K562 (cell line): ENCODE results near the gene CACTIN. TPM values are rescaled to one million over a fixed set of nuclear protein-coding genes. Genes with fewer than 3 reads are reported as not detected.

Experiments used
- EHMT2 ChIP-seq: fragments of 450-650 bp; IDR thresholded peaks from 2 replicates; pipeline ENCODE4 v1.6.1; 2018; ENCODE audit warnings: antibody characterized with exemption
- EP300 ChIP-seq: IDR thresholded peaks from 2 replicates; pipeline ENCODE4 v1.6.1; 2012; ENCODE audit warnings: low read length, improper control_type of control experiment
- GATAD2A ChIP-seq: fragments of 450-650 bp; IDR thresholded peaks from 2 replicates; pipeline ENCODE4 v1.6.1; 2017
- JUNB ChIP-seq: fragments of 450-650 bp; formaldehyde crosslinking; conservative IDR thresholded peaks from 2 replicates; pipeline ENCODE4 v1.4.0; 2020; ENCODE audit warnings: mild to moderate bottlenecking
- KAT7 ChIP-seq: sonication (generic); formaldehyde crosslinking; IDR thresholded peaks from 2 replicates; pipeline ENCODE4 v1.8.0; 2022; ENCODE audit warnings: missing genetic modification reagents, mild to moderate bottlenecking, borderline replicate concordance
- NBN ChIP-seq: fragments of 450-650 bp; IDR thresholded peaks from 2 replicates; pipeline ENCODE4 v1.6.1; 2016; ENCODE audit warnings: low read depth, mild to moderate bottlenecking
- POU5F1 ChIP-seq: fragments of 150-350 bp; IDR thresholded peaks from 2 replicates; pipeline ENCODE4 v1.6.1; 2014; ENCODE audit warnings: borderline replicate concordance, low read length, low read depth, mild to moderate bottlenecking; ENCODE audit not compliant: partially characterized antibody
- SAFB2 ChIP-seq: fragments of 200-400 bp; formaldehyde crosslinking; IDR thresholded peaks from 2 replicates; pipeline ENCODE4 v1.6.1; 2018; ENCODE audit warnings: borderline replicate concordance, low read length, low read depth, moderate library complexity; ENCODE audit not compliant: severe bottlenecking
- SMARCA5 ChIP-seq: fragments of 450-650 bp; IDR thresholded peaks from 2 replicates; pipeline ENCODE4 v1.6.1; 2016
- SP2 ChIP-seq: IDR thresholded peaks from 2 replicates; pipeline ENCODE4 v1.6.1; 2011; ENCODE audit warnings: mild to moderate bottlenecking, low read depth, low read length, moderate library complexity; ENCODE audit not compliant: poor library complexity, severe bottlenecking; ENCODE audit errors: extremely low read depth
- TRIM24 ChIP-seq, 2 experiments: fragments of 450-650 bp; IDR thresholded peaks; 2 replicates each; pipeline ENCODE4 v1.6.1; 2016
- ZNF175 ChIP-seq: fragments of 200-800 bp; sonication (Bioruptor generic); IDR thresholded peaks from 2 replicates; pipeline ENCODE4 v1.6.1; 2016; ENCODE audit warnings: low read depth, mild to moderate bottlenecking, missing genetic modification characterization, missing compliant biosample characterization
- ZNF324 ChIP-seq: fragments of 250-450 bp; sonication (Bioruptor Pico); IDR thresholded peaks from 2 replicates; pipeline ENCODE4 v1.4.0; 2020; ENCODE audit warnings: mild to moderate bottlenecking
- ZSCAN29 ChIP-seq: fragments of 450-650 bp; IDR thresholded peaks from 2 replicates; pipeline ENCODE4 v1.6.1; 2017
- ZZZ3 ChIP-seq: fragments of 450-650 bp; IDR thresholded peaks from 2 replicates; pipeline ENCODE4 v1.6.1; 2016; ENCODE audit warnings: antibody characterized with exemption, mild to moderate bottlenecking, moderate library complexity
- polyA plus RNA-seq, 8 experiments: library from polyadenylated mRNA; depleted of rRNA in 4 of 8; stranded (reverse) in 5 of 8; unstranded in 3 of 8; fragments of >200 nt; fragmentation: Nextera tagmentation in 2 of 8; fragmentation: Illumina TruSeq in 1 of 8; extraction: Ambion mirVana in 2 of 8; extraction: Trizol in 1 of 8; gene quantifications; 2 replicates each; pipeline versions ENCODE4 v1.2.1 to v1.2.3, GENCODE V29; 2011 to 2014; ENCODE audit warnings: inconsistent platforms in 1 of 8, missing spikeins in 1 of 8
- total RNA-seq, 7 experiments: library from RNA; depleted of rRNA in 6 of 7; stranded (reverse); fragments of >200 nt in 6 of 7; fragmentation: Illumina TruSeq in 2 of 7; extraction: Trizol in 2 of 7; gene quantifications; 2 replicates each; pipeline versions ENCODE4 v1.2.1 to v1.2.3, GENCODE V29; 2011 to 2021; ENCODE audit warnings: low replicate concordance in 1 of 7
- TF ChIP-seq, protein P1 (sequence below): fragments of 200-600 bp; sonication (generic); IDR thresholded peaks from one replicate; pipeline ENCODE4 v1.6.1; 2012; ENCODE audit warnings: mild to moderate bottlenecking, low read depth, low read length, inconsistent platforms
- TF ChIP-seq, protein P2 (sequence below): fragments of 250-450 bp; sonication (Bioruptor Pico); IDR thresholded peaks from 2 replicates; pipeline ENCODE4 v1.5.1; 2021; ENCODE audit warnings: mild to moderate bottlenecking

The CACTIN gene
- total and polyA plus RNA-seq, 9 of the 15 experiments (the other 6 are each of a cell fraction or from before 2014, with no cell fraction given): 0.15 to 49.2 (median 15.0) TPM

DNA sequence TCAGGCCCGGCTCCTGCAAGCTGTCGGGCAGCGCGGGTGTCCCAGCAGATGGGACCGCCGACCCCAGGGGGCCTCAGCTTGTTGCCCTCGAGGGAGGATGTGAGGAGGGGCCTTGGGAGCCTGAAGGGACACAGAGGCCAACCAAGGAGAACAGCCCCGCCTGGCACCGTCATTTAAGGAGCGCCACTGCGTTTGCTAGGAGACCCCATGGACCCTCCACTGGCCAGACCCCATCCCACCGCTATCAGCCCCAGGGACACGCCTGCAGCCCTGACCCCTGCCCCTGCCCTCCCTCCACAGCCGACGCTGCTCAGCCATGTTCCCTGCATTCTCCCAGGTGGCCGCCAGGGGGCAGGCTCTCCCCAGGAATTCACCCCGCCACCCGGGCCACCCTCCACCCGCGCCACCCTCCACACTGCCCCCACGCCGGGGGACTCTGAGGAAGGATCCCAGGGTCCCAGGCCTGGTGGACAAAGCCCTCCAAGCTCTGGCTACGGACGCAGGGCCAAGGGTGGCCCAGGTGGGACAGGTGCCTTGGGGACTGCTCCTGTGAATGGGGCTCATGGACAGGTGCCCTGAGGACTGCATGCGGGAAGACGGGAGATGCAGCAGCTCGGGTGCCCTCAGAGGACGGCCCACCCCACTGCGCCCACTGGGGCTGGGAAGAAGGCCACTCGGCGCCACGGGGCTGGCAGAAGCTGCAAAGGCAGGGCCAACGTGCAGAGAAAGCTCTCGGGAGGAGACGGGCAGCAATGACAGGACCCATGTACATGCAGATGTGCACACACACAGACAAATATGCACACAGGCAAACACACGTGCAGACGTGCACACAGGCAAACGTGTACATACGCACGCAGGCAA lies 39.3 kb upstream of the CACTIN start (continued):
- no peak for TF ChIP-seq KAT7
- TF ChIP-seq SMARCA5: no peak; the same call in 1 of the 2 replicates
- TF ChIP-seq POU5F1: no peak
- no peak for TF ChIP-seq ZZZ3
- TF ChIP-seq ZSCAN29: no peak
- TF ChIP-seq TRIM24 (IDR thresholded peaks at IDR 0.05): no peak
- TF ChIP-seq, protein P1, sequence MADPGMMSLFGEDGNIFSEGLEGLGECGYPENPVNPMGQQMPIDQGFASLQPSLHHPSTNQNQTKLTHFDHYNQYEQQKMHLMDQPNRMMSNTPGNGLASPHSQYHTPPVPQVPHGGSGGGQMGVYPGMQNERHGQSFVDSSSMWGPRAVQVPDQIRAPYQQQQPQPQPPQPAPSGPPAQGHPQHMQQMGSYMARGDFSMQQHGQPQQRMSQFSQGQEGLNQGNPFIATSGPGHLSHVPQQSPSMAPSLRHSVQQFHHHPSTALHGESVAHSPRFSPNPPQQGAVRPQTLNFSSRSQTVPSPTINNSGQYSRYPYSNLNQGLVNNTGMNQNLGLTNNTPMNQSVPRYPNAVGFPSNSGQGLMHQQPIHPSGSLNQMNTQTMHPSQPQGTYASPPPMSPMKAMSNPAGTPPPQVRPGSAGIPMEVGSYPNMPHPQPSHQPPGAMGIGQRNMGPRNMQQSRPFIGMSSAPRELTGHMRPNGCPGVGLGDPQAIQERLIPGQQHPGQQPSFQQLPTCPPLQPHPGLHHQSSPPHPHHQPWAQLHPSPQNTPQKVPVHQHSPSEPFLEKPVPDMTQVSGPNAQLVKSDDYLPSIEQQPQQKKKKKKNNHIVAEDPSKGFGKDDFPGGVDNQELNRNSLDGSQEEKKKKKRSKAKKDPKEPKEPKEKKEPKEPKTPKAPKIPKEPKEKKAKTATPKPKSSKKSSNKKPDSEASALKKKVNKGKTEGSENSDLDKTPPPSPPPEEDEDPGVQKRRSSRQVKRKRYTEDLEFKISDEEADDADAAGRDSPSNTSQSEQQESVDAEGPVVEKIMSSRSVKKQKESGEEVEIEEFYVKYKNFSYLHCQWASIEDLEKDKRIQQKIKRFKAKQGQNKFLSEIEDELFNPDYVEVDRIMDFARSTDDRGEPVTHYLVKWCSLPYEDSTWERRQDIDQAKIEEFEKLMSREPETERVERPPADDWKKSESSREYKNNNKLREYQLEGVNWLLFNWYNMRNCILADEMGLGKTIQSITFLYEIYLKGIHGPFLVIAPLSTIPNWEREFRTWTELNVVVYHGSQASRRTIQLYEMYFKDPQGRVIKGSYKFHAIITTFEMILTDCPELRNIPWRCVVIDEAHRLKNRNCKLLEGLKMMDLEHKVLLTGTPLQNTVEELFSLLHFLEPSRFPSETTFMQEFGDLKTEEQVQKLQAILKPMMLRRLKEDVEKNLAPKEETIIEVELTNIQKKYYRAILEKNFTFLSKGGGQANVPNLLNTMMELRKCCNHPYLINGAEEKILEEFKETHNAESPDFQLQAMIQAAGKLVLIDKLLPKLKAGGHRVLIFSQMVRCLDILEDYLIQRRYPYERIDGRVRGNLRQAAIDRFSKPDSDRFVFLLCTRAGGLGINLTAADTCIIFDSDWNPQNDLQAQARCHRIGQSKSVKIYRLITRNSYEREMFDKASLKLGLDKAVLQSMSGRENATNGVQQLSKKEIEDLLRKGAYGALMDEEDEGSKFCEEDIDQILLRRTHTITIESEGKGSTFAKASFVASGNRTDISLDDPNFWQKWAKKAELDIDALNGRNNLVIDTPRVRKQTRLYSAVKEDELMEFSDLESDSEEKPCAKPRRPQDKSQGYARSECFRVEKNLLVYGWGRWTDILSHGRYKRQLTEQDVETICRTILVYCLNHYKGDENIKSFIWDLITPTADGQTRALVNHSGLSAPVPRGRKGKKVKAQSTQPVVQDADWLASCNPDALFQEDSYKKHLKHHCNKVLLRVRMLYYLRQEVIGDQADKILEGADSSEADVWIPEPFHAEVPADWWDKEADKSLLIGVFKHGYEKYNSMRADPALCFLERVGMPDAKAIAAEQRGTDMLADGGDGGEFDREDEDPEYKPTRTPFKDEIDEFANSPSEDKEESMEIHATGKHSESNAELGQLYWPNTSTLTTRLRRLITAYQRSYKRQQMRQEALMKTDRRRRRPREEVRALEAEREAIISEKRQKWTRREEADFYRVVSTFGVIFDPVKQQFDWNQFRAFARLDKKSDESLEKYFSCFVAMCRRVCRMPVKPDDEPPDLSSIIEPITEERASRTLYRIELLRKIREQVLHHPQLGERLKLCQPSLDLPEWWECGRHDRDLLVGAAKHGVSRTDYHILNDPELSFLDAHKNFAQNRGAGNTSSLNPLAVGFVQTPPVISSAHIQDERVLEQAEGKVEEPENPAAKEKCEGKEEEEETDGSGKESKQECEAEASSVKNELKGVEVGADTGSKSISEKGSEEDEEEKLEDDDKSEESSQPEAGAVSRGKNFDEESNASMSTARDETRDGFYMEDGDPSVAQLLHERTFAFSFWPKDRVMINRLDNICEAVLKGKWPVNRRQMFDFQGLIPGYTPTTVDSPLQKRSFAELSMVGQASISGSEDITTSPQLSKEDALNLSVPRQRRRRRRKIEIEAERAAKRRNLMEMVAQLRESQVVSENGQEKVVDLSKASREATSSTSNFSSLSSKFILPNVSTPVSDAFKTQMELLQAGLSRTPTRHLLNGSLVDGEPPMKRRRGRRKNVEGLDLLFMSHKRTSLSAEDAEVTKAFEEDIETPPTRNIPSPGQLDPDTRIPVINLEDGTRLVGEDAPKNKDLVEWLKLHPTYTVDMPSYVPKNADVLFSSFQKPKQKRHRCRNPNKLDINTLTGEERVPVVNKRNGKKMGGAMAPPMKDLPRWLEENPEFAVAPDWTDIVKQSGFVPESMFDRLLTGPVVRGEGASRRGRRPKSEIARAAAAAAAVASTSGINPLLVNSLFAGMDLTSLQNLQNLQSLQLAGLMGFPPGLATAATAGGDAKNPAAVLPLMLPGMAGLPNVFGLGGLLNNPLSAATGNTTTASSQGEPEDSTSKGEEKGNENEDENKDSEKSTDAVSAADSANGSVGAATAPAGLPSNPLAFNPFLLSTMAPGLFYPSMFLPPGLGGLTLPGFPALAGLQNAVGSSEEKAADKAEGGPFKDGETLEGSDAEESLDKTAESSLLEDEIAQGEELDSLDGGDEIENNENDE: no peak
- TF ChIP-seq NBN: no peak
- TF ChIP-seq SAFB2: no peak
- TF ChIP-seq ZNF324 (CRISPR knock-in tag): no peak
- TF ChIP-seq EP300: no peak
- no peak for TF ChIP-seq SP2
- no peak for TF ChIP-seq JUNB (CRISPR knock-in tag)
- TF ChIP-seq ZNF175 (CRISPR knock-in tag): no peak
- no peak for TF ChIP-seq EHMT2
- TF ChIP-seq, protein P2, sequence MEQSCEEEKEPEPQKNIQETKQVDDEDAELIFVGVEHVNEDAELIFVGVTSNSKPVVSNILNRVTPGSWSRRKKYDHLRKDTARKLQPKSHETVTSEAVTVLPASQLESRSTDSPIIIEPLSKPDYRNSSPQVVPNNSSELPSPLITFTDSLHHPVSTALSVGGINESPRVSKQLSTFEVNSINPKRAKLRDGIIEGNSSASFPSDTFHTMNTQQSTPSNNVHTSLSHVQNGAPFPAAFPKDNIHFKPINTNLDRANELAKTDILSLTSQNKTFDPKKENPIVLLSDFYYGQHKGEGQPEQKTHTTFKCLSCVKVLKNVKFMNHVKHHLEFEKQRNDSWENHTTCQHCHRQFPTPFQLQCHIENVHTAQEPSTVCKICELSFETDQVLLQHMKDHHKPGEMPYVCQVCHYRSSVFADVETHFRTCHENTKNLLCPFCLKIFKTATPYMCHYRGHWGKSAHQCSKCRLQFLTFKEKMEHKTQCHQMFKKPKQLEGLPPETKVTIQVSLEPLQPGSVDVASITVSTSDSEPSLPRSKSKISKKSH (CRISPR knock-in tag): no peak
- 0 out of 2 replicates have a peak, but pooled peaks have one; percentile 39 for TF ChIP-seq GATAD2A
